Esophagus (tissue), 2 donors: Measurements from ENCODE around the gene TMEM266. TPM values are rescaled to one million over a fixed set of nuclear protein-coding genes. Genes with fewer than 3 reads are reported as not detected.

Experiments used
- H3K27ac ChIP-seq, 2 donors: one replicate each; pipeline ENCODE4 v1.5.1; 2013; ENCODE audit warnings: low read depth in 2 of 2, mild to moderate bottlenecking in 2 of 2, inconsistent platforms in 1 of 2, low read length in 1 of 2, moderate library complexity in 1 of 2
- H3K27me3 ChIP-seq, 2 donors: one replicate each; pipeline ENCODE4 v1.6.1; 2013; ENCODE audit warnings: low read length in 2 of 2, control low read depth in 1 of 2, mild to moderate bottlenecking in 1 of 2; ENCODE audit not compliant: insufficient read depth in 2 of 2, control insufficient read depth in 1 of 2
- H3K36me3 ChIP-seq, 2 donors: one replicate each; pipeline ENCODE4 v1.6.1; 2013; ENCODE audit warnings: low read length in 1 of 2; ENCODE audit not compliant: control insufficient read depth in 2 of 2, insufficient read depth in 2 of 2
- H3K4me1 ChIP-seq, 2 donors: one replicate each; pipeline ENCODE4 v1.6.1; 2013; ENCODE audit warnings: low read length in 1 of 2; ENCODE audit not compliant: control insufficient read depth in 2 of 2, insufficient read depth in 2 of 2
- H3K4me3 ChIP-seq, 2 donors: one replicate each; pipeline ENCODE4 v1.5.1; 2013; ENCODE audit warnings: low read length in 2 of 2, mild to moderate bottlenecking in 2 of 2, low read depth in 1 of 2, moderate library complexity in 1 of 2
- H3K9me3 ChIP-seq, 2 donors: one replicate each; pipeline ENCODE4 v1.6.1; 2013; ENCODE audit warnings: mild to moderate bottlenecking in 2 of 2, low read depth in 1 of 2, low read length in 1 of 2, moderate library complexity in 1 of 2; ENCODE audit not compliant: control insufficient read depth in 2 of 2, insufficient read depth in 1 of 2
- WGBS, 2 donors: extraction: QIAGEN DNeasy Blood & Tissue Kit; methylation state at CpG; one replicate each; pipeline ENCODE4 v1.1.7; 2013; 5-methylcytosine and 5-hydroxymethylcytosine counted together
- polyA plus RNA-seq, 2 donors: library from polyadenylated mRNA; stranded (reverse); fragments of 200-250 nt; gene quantifications; one replicate each; pipeline ENCODE4 v1.2.3, GENCODE V29; 2013
- donor health status: healthy with polysubstance abuse.
- donor health status: Bipolar disorder and iron deficiency.

The TMEM266 gene
- polyA plus RNA-seq, 2 donors: 0.06 to 0.14 TPM

DNA sequence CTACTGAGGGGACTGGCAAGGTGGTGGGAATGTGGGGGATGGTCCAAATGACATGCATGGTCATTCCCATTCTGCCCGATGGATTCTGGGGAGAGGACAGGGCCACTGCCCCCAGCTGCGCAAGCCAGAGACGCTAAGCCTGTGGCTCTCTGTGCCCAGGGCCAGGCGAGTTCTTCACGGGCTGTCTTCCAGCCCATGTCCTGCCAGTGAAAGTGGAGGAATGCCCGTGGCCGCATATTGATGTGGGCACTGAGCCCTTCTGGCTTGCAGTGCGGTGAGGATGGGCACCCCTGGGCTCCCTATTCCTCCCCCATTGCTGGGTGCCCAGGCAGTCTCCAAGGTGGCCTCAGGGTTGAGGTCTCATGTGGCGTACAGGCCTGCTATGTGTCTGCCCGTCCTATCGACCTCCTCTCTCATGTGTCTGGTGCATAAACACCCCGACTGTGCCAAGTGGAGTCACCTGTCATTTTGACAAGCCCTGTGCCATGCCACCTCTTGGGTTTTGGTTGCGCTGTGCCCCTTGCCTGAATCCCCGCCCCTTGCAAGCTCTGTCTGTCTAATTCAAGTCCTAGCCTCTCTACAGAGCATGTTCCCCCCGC lies 116.8 kb downstream of the TMEM266 start:
- 88 to 91% methylated on average over 15 of the region's 15 CpGs for WGBS, 2 donors
- no peaks in the 10 kb centered on the region for H3K36me3 ChIP-seq
- H3K4me1 ChIP-seq: peaks cover 2 to 10% of the 10 kb centered on the region in 2 donors
- H3K27me3 ChIP-seq: no peaks in the 10 kb centered on the region
- no peaks in the 10 kb centered on the region for H3K9me3 ChIP-seq
- no peak overlapping the region for H3K4me3 ChIP-seq
- H3K27ac ChIP-seq: no peak overlapping the region

GRCh38 chr15:76177491-76178040 lies 117.8 kb downstream of the TMEM266 start:
- no peak overlapping the region for H3K27ac ChIP-seq
- no peaks in the 10 kb centered on the region for H3K27me3 ChIP-seq
- H3K36me3 ChIP-seq: no peaks in the 10 kb centered on the region
- no peaks in the 10 kb centered on the region for H3K9me3 ChIP-seq
- 38 to 49% methylated on average over 15 of the region's 15 CpGs for WGBS, 2 donors
- peaks cover 2 to 10% of the 10 kb centered on the region in 2 donors for H3K4me1 ChIP-seq
- no peak overlapping the region for H3K4me3 ChIP-seq

- no peaks in the 10 kb centered on the region for H3K27me3 ChIP-seq
- H3K4me1 ChIP-seq: peaks cover 2 to 10% of the 10 kb centered on the region in 2 donors
- H3K27ac ChIP-seq: no peak overlapping the region
- H3K36me3 ChIP-seq: no peaks in the 10 kb centered on the region
- no peaks in the 10 kb centered on the region for H3K9me3 ChIP-seq
- WGBS, 2 donors: 47% methylated on average over 21 of the region's 21 CpGs
- H3K4me3 ChIP-seq: no peak overlapping the region
Observed at GRCh38 chr15:76178296-76179000, 118.7 kb downstream of the TMEM266 start.

DNA sequence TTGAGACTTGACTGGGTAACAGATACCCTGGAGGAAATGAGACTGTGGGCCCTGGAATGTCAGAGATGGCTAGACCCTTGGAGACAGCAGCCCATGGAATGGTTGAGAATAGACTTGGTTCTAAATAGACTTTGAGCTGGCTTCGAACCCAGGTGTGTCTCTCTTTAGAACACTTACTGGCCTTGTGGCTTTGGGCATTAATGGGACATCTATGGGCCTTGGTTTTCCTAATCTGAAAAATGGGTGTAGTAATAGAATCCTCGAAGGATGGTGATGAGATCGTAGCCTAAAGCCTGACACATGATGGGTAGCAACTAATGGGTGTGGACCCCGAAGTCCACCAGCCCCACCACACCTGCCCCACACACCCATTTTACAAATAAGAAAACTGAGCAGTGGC lies 119.2 kb downstream of the TMEM266 start:
- Histone ChIP-seq H3K4me3 (no peak overlapping the region), H3K36me3 (no peaks in the 10 kb centered on the region), H3K4me1 (peaks cover 2 to 10% of the 10 kb centered on the region in 2 donors), H3K27ac (no peak overlapping the region), H3K27me3 (no peaks in the 10 kb centered on the region), H3K9me3 (no peaks in the 10 kb centered on the region)
- 93 to 95% methylated on average over 4 of the region's 4 CpGs for WGBS, 2 donors

GRCh38 chr15:76180321-76180720 lies 120.5 kb downstream of the TMEM266 start:
- Histone ChIP-seq H3K27ac (no peak overlapping the region), H3K27me3 (no peaks in the 10 kb centered on the region), H3K4me3 (no peak overlapping the region), H3K4me1 (peaks cover 2 to 10% of the 10 kb centered on the region in 2 donors), H3K9me3 (no peaks in the 10 kb centered on the region), H3K36me3 (no peaks in the 10 kb centered on the region)
- 88 to 95% methylated on average over 7 of the region's 7 CpGs for WGBS, 2 donors

DNA sequence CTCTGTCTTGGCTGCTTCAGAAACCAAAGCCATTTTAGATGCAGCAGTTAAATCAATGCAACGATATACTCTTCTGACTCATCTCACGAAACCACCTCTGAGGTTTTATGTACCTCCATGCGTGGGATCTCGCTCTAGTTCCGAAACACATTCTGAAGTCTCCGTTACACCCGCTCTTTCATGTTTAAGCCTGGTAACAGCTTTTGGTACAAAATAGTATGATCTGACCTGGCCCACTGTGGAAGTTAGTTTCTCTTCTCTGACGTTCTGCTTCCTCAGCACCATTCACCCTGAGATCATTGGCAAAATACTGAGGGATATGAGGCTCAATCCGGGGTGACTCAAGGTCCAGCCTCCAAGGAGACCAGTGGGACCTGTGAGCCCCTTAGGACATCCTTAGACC lies 121.9 kb downstream of the TMEM266 start:
- 78 to 83% methylated on average over 9 of the region's 9 CpGs for WGBS, 2 donors
- no peak overlapping the region for H3K27ac ChIP-seq
- peaks cover 2 to 10% of the 10 kb centered on the region in 2 donors for H3K4me1 ChIP-seq
- no peaks in the 10 kb centered on the region for H3K27me3 ChIP-seq
- no peak overlapping the region for H3K4me3 ChIP-seq
- no peaks in the 10 kb centered on the region for H3K36me3 ChIP-seq
- H3K9me3 ChIP-seq: no peaks in the 10 kb centered on the region

DNA sequence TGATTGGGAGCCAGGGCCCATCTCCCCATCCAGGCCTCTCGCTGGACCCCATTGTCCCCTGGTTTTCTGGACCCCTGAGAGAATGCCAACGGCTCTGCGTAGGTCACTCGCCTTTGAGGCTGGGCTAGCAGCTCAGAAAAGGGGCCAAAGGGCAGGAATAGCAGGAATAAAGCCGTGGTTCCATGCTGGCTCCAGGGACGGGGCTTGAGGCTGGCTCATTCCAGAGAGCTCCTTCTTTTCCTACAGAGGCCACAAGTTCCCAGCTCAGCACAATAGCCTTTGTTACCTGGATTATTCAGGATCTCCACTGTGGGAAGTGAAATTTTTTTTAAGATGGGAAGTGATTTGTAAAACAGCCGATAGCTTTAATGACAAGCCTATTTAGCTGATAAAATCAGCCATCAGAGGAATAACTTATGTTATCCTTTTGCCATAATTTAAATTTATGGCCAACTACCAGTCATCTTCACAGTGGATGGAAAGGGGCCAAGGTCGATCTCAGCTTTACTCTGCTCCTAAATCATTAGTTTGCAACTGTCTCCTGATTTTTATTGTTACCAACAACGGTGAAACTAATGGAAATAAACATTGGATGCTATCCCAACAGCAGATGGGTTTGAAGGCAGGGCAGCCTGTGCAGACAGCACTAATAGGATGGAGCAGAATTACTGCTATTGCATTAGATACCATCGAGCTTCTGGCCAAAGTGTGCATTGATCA lies 124.3 kb downstream of the TMEM266 start:
- H3K4me1 ChIP-seq: no peaks in the 10 kb centered on the region
- no peak overlapping the region for H3K4me3 ChIP-seq
- no peak overlapping the region for H3K27ac ChIP-seq
- WGBS, 2 donors: 60 to 64% methylated on average over 10 of the region's 10 CpGs
- H3K27me3 ChIP-seq: no peaks in the 10 kb centered on the region
- H3K36me3 ChIP-seq: no peaks in the 10 kb centered on the region
- no peaks in the 10 kb centered on the region for H3K9me3 ChIP-seq

DNA sequence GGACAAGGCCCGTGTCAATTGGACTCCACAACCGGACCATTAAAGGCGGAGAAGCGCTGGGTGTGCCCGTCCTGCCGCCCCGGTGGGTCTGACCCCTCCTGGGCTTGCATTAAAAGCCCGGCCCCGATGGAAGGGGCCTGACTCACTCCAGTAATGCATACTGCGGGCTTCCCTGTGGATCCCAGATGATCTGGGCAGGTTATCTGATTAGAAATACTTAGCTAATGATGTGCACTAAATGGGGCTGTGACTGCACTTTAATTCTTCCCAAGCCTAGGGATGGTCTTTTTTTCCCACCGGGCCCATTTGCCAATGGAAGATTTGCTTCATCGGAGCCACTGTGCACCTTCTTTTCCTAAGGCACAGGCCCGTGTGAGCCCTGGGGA lies 124.9 kb downstream of the TMEM266 start:
- H3K36me3 ChIP-seq: no peaks in the 10 kb centered on the region
- no peak overlapping the region for H3K27ac ChIP-seq
- no peaks in the 10 kb centered on the region for H3K9me3 ChIP-seq
- no peaks in the 10 kb centered on the region for H3K4me1 ChIP-seq
- H3K4me3 ChIP-seq: no peak overlapping the region
- WGBS, 2 donors: 69 to 70% methylated on average over 13 of the region's 13 CpGs
- H3K27me3 ChIP-seq: no peaks in the 10 kb centered on the region

DNA sequence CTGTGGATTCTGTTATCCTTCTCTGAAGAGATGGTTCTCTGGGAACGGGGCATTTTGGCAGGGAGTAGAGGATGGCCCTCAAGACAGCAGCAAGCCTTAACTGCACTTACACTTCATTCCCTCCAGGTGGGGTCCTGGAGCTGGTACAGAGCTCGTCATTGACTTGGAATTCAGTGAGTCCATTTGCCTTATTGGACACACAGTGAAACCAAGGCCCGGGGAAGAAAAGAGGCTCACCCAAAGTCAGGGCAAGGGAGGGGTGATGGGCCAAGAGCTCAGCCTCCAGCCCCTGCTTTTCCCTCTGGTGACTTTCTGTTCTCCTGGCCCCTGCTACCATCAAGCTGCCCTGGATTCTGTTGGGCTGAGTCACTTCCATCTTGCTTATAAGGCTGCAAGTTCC lies 125.9 kb downstream of the TMEM266 start:
- Histone ChIP-seq H3K36me3 (no peaks in the 10 kb centered on the region), H3K9me3 (no peaks in the 10 kb centered on the region), H3K27ac (no peak overlapping the region), H3K4me1 (no peaks in the 10 kb centered on the region), H3K4me3 (no peak overlapping the region), H3K27me3 (no peaks in the 10 kb centered on the region)
- 49 to 54% methylated on average over 3 of the region's 3 CpGs for WGBS, 2 donors
